GM19193 (cell line): ENCODE results near the gene CTNS.

Source experiments
- POLR2A ChIP-seq: IDR thresholded peaks from 4 replicates; pipeline ENCODE4 v1.6.1; 2011; ENCODE audit not compliant: insufficient read depth, insufficient read length; ENCODE audit errors: extremely low read depth

The CTNS gene

GRCh38 chr17:3641717-3642486 is 5.3 kb downstream of the CTNS start:
- TF ChIP-seq POLR2A, result no peak

DNA sequence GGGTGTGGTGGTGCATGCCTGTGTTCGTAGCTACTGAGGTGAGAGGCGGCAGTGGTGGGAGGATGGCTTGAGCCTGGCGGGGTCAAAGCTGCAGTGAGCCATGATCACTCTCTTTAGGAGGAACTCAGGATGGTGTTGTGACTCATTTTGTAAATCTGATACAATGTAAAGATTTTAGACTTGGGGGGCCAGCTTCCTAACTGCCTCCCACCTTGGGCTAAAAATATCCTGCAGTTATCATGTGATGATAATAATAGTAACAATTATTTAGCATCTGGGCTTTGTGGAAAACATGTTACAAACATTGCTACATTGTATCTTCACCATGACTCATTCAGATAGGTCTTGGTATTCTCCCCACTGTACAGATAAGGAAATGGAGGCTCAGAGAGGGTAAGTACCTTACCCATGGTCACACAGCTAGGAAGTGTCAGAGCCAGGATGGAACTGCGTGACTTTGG is 7.4 kb downstream of the CTNS start:
- TF ChIP-seq POLR2A, result no peak

GRCh38 chr17:3645310-3645709 is 8.8 kb downstream of the CTNS start:
- no peak for TF ChIP-seq POLR2A

- TF ChIP-seq POLR2A, result no peak
Observed at GRCh38 chr17:3647251-3647650, 10.7 kb downstream of the CTNS start.

GRCh38 chr17:3647769-3648555 is 11.4 kb downstream of the CTNS start:
- TF ChIP-seq POLR2A, result no peak

- no peak for TF ChIP-seq POLR2A
Observed at GRCh38 chr17:3655766-3656165, 19.2 kb downstream of the CTNS start.

- no peak for TF ChIP-seq POLR2A
Observed at GRCh38 chr17:3656353-3656752, 19.8 kb downstream of the CTNS start.

- TF ChIP-seq POLR2A, result no peak
Observed at GRCh38 chr17:3656755-3657587, 20.4 kb downstream of the CTNS start.

DNA sequence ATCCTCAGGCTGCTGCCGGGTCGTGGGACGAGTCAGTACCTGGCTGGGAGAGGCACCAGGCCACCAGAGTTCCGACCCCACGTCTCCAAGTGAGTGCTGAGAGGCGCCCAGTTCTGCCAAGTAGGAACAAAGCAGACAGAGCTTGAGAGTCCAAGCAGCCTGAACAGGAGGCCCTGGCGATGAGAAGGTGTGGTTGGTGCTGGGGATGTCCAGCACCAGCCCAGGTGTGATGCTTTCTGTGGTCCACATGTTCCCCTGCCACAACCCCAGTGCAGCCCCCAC is 21.0 kb downstream of the CTNS start:
- TF ChIP-seq POLR2A, result no peak

- TF ChIP-seq POLR2A, result no peak
Observed at GRCh38 chr17:3657874-3658783, 21.6 kb downstream of the CTNS start.

GRCh38 chr17:3658784-3659449 is 22.4 kb downstream of the CTNS start:
- TF ChIP-seq POLR2A, result no peak

GRCh38 chr17:3659541-3660111 is 23.1 kb downstream of the CTNS start:
- no peak for TF ChIP-seq POLR2A

DNA sequence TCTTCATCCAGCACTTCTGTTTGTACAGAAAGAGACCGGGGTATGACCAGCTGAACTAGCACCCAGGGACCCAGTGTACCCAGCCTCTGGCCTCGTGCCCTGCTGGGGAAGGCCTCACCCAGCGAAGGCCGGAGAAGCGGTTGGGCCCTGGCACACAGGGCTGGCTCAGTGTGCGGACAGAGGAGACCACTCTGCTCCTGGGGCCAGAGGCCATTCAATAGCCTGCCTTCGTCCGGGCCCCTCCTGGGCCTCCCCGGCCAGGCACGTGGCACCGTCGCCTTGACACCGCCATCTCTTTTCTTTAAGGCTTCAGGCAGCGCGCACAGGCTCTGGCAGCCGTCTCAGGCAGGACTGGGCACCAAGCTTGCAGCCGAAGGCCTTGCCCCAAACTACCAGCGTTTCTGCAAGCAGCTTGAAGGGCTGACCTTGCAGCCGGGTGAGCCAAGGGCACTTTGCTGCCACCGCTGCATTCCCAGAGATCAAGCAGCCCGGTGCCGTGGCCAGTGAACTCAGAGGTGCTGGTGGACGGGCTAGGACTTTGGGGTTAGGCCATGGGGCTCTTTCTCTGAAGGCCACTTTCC is 23.8 kb downstream of the CTNS start:
- TF ChIP-seq POLR2A, result no peak
